ENCODE results near the gene ERBIN.
"Not testable (repeated sequence)": the region's sequence is repeated elsewhere in the genome, so short reads cannot be mapped to it uniquely, and the experiment has no call there.

Gene ERBIN

GRCh38 chr5:65961633-65962032 lies 35.3 kb downstream of the ERBIN start:
- no peak for DNase-seq (ENCODE audit: low spot score)

DNA sequence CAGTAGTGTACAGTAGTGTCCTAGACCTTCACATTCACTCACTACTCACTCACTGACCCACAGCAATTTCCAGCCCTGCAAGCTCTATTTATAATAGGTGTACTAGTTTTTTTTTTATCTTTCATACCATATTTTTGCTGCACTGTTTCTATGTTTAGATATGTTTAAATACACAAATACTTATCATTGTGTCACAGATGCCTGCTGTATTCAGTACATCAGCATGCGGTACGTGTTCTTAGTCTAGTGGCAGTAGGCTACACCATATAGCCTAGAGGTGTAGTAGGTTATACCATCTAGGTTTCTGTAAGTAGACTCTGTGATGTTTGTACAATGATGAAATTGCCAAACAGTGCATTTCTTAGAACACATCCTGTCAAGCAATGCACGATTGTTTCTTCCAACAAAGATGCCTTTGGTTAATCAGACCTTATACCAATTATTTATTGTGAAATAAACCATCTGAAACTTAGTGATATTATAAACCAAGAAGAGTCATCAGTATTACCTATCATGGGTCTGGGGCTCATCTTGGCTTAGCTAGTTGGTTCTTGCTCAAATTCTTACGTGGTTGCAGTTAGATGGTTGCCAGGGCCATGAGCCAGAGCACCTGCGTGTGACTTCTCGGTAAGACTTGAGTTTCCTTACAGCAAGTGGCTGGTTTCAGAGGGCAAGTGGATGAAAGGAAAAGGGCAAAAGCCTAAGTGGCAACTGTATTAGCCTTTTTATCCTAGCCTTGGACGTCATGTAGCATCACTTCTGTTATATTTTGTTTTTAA lies 41.1 kb downstream of the ERBIN start:
- DNase-seq (ENCODE audit: low spot score): no peak

DNA sequence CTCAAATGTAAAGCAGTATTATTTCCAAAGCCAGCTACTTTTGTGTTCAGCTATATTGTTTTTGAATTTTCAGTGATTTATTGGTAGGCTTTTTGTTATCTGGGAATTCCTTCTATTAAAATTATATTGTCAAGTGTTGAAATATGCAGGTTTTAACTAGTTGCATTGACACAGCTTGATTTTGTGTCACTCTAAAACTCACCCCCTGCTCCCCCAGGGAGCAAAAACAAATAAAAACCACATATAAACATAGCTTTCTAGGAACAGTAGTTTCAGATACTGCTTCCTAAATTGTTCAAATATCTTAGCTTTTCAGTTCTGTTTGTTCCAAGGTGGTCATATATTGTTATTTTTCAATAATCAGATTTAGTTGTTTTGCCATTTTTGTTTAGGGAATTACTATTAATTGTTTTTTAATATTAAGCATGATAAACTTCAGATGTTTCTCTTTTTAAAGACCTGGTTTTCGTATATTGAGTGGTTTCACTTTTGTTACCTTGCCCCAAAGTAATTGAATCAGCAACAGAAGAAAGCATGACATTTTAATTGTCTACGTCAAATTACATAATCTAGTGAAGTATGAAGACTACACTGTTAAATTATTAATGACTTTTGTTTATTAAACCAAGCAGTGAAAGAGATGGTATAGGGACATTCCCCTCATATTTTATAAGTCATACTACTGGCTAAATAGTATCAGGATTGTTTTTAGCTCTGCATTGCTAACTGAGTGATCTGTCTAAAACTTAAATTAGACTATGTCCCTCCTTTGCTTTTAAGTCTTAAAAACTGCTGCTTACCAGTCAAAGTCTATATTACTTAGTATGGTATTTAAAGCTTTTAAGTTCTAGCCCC lies 43.4 kb downstream of the ERBIN start:
- DNase-seq (ENCODE audit: low spot score): no peak

DNA sequence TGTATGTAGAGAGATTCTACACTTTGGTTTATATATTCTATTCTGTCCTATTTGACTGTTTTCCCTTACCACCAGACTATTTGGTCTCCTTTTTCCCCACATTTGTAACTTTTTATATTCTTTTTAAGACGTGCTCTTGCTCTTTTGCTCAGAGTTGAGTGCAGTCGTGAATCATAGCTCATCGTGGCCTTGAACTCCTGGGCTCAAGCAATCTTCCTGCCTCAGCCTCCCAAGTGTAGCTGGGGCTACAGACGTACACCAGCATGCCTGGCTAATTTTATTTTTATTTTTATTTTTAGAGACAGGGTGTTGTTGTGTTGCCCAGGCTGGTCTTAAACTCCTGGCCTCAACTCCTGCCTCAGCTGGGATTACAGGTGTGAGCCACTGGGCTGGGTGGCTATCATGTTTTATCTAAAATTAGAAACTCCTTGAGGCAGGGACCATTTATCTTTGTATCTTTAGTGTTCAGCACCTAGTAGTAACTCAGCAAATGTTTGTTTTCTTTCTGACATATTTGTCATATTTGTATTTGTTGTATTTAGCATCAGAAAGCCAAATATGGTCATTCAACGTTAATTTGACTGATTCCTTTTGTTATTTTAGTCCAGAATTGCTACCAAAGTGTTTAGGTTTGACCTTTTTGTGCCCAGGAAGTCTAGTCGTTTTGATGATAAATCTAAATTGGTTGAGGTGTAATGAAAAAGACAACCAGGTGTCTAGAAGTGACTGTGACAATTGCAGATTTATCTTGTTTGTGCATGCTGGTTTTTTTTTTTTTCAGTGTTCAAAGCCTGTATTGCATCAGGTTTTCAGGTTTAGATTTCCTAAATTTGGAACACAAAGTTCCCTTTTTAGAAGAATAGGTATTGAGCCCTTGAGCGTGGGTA lies 44.3 kb downstream of the ERBIN start:
- DNase-seq (ENCODE audit: low spot score): no peak

DNA sequence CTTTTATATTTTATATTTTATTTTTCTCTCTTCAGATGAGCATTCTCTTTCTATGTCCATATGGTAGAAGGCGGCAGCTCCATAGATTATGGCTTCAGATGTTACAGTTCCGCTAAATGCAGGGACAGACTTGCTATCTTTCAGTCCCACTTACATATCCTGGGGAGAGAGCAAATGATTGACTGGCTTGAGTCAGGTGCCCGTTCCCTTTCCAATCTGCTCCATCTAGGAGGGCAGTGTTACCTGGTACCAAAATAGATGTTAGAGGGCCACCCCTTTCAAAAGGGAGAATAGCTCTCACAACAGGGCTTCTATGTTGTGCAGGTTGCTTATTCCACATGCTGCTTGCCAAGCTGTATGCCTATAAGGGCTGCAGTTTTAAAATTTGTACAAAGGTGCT lies 45.3 kb downstream of the ERBIN start:
- DNase-seq (ENCODE audit: low spot score): no peak

DNA sequence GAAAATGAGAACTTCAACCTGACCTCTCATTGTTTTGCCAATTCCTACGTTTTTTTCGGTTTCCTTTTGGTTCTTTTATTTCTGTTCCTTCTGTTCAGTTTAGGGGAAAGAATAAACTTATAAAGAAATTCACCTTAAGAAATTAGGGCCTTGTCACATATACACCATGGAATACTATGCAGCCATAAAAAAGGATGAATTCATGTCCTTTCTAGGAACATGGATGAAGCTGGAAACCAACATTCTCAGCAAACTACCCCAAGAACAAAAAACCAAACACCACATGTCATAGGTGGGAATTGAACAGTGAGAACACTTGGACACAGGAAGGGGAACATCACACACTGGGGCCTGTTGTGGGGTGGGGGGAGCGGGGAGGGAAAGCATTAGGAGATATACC lies 46.5 kb downstream of the ERBIN start:
- DNase-seq (ENCODE audit: low spot score): not testable (repeated sequence)

- no peak for DNase-seq (ENCODE audit: low spot score)
Observed at GRCh38 chr5:65978251-65978650, 51.9 kb downstream of the ERBIN start.

DNA sequence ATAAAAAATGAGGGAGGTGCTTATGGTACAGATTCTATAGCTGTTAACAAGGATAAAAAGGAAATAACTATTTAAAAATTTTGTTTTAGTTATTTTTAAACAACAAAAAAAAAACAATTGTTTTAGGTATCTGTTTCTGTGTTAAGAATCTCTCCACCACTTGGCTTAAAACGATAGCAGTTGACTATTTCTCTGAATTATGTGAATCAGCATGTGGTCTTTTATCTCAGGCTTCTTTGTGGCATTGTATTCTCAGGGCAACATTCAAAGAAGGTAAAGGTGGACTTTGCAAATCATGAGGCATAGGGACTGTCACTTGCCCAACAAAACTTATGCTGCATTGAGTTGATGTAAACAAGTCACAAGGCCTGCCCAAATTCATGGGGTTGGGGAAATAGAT lies 55.2 kb downstream of the ERBIN start:
- DNase-seq (ENCODE audit: low spot score): no peak

GRCh38 chr5:65981969-65982619 lies 55.7 kb downstream of the ERBIN start:
- DNase-seq (ENCODE audit: low spot score): no peak

GRCh38 chr5:65982635-65983034 lies 56.3 kb downstream of the ERBIN start:
- no peak for DNase-seq (ENCODE audit: low spot score)

GRCh38 chr5:65984098-65984885 lies 57.9 kb downstream of the ERBIN start:
- no peak for DNase-seq (ENCODE audit: low spot score)

DNA sequence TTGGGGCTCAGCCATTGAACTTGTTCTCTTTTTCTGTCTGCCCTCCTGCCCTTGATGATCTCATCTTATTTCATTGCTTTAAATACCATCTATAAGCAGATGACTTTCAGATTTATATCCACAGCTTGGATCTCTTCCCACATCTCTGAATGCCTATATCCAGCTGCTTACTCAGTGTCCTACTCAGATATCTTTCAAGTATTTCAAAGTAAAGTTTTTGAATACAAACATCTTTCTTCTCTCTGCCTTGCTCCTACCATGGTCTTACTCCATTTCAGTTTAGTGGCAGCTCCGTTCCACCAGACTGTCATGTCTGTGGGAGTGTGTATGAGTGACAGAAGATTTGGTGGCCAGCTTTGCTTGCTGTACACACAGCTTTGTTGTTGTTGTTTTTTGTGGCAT lies 59.7 kb downstream of the ERBIN start:
- no peak for DNase-seq (ENCODE audit: low spot score)

DNA sequence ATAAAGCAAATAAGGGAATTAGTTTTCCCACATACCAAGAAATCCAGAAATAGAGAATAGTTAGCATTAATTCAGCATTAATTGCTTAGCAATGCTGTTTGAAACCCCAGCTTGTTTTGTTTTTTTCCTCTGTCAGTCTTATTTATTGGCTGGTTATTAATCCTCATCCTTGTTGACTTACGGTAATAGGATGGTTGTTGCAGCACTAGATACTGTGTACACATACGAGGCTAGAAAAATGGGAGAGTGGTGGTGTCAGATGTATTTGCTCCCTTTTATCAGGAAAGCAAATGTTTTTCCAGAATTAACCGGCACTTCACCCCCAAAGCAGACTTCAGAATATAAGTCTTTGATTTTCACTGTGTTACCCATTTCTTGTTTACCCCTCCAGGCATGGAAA lies 60.4 kb downstream of the ERBIN start:
- DNase-seq (ENCODE audit: low spot score): no peak

DNA sequence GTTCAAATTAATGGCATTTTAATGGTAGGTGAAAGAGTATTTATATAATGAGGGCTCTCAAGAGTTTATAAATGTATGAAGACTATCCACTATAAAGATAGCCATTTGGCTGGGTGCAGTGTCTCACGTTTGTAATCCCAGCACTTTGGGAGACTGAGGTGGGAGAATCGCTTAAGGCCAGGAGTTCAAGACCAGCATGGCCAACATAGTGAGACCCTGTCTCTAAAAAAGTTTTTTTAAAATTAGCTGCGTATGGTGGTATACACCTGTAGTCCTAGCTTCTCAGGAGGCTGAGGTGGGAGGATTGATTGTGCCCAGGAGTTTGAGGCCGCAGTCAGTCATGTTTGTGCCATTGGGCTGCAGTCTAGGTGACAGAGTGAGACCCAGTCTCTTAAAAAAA lies 61.6 kb downstream of the ERBIN start:
- no peak for DNase-seq (ENCODE audit: low spot score)

DNA sequence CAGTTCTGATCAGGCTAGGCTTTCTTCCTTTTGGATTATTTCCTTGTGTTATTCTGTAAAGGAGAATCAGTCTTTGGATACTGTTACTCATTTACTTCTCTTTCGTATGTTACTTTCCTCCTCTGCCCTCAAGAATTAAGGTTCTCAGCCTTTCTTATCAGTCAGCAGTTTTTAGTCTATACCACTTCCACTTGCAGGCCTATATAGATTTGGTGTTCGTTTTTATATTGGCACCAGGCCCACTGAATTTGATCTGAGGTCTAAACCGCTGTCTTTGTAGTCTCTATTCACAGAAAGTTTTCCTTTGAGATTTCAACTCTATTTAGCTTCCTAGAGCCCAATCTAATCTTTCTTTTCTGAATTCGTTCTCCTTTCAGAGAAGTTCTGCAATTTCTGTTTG lies 62.8 kb downstream of the ERBIN start:
- no peak for DNase-seq (ENCODE audit: low spot score)

DNA sequence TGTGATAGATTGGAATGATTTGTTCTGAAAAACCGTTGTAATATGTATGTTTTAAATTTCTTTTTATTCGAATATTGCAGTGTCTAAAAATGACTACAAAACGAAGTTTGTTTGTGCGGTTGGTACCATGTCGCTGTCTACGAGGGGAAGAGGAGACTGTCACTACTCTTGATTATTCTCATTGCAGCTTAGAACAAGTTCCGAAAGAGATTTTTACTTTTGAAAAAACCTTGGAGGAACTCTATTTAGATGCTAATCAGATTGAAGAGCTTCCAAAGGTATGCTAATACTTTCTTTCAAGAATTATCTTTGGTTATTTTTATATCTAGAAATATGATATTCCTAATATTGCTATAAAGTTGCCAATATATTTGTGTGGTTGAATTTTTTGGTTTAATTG lies 66.3 kb downstream of the ERBIN start:
- DNase-seq (ENCODE audit: low spot score): no peak

GRCh38 chr5:65994117-65994786 lies 67.9 kb downstream of the ERBIN start:
- no peak for DNase-seq (ENCODE audit: low spot score)

- no peak for DNase-seq (ENCODE audit: low spot score)
Observed at GRCh38 chr5:65999061-65999723, 72.8 kb downstream of the ERBIN start.

DNA sequence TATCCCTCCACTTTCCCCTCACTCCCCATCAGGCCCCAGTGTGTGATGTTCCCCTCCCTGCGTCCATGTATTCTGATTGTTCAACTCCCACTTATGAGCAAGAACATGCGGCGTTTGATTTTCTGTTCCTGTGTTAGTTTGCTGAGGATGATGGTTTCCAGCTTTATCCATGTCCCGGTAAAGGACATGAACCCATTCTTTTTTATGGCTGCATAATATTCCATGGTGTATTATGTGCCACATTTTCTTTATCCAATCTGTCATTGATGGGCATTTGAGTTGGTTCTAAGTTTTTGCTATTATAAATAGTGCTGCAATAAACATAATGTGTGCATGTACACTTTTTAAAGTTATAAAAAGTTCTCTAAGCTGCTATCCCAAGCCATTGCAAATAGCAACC lies 75.6 kb downstream of the ERBIN start:
- DNase-seq (ENCODE audit: low spot score): no peak

DNA sequence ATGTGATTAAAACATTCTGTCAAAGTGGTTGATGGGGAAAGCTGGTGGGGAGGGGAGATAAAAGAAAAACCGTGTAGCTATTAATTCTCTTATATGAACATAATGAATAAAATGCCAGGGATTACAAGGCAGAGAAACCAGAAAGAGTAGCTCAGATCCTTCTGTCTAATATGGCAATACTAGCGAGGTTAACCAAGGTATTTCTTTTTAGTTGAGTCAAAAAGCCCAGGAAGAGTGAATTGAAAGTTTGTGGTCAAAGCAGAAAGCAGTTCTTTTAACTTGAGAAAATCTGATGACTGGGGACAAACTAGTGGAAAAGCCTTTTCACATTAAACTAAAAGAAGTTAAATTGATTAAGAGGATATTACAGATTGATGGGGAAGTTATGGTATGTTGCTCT lies 76.0 kb downstream of the ERBIN start:
- DNase-seq (ENCODE audit: low spot score): no peak
